Measurements from ENCODE around the gene HDAC11. TPM values are rescaled to one million over a fixed set of nuclear protein-coding genes. Genes with fewer than 3 reads are reported as not detected.

Gene HDAC11
- total RNA-seq, 4 donors from 2014 or later = 20.6 to 28.3 (median 22.8) TPM

DNA sequence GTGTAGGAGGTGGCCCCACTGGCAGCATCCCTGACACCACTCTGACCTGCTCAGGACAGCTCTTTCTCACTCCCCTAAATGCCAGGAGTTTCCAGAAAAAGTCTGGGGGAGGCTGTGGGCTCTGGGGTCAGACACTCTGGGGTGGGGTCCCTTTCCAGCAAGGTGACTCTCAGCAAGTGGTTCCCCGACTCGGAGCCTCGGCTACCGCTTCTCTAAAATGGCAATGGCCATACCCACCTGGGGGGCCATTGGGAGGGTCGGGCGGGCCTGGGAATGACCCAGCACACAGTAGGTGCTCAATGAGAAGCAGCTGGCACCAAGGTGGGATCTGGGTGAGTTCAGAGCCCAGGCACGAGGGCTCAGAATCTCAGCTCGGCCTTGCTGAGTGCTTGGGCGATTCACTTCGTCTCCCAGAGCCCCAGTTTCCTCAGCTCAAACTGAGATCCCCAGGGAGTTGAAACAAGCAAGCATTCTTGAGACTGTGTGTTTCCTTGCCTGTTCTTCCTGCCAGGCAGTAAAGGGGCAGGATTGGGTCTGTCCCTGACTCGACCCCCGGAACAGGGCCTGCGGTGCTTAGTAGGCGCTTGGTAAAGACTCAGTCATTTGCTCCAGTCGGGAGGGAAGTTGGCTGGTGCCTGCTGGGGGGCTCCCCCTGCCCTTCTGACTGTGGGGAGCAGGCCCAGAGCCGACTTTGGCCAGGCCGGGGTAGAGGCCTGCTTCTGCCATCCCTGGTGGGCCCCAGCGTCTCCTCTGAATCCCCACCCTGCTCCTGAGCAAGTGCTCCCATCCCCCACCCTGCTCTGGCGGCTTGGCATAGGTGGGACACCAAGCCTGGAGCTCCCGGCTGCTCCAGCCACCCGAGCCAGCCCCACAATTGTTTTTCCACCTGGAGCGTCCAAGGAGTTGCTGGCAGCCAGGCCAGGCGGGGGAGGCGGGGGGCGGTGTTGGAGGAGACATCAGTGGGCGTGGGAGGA lies 36.0 kb downstream of the HDAC11 start:
- no peak for DNase-seq (ENCODE audit: low spot score in 2 of 2)
- TF ChIP-seq POLR2A (IDR thresholded peaks at IDR 0.05) = no peak
- TF ChIP-seq, protein P1, sequence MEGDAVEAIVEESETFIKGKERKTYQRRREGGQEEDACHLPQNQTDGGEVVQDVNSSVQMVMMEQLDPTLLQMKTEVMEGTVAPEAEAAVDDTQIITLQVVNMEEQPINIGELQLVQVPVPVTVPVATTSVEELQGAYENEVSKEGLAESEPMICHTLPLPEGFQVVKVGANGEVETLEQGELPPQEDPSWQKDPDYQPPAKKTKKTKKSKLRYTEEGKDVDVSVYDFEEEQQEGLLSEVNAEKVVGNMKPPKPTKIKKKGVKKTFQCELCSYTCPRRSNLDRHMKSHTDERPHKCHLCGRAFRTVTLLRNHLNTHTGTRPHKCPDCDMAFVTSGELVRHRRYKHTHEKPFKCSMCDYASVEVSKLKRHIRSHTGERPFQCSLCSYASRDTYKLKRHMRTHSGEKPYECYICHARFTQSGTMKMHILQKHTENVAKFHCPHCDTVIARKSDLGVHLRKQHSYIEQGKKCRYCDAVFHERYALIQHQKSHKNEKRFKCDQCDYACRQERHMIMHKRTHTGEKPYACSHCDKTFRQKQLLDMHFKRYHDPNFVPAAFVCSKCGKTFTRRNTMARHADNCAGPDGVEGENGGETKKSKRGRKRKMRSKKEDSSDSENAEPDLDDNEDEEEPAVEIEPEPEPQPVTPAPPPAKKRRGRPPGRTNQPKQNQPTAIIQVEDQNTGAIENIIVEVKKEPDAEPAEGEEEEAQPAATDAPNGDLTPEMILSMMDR (IDR thresholded peaks at IDR 0.05) = no peak
- WGBS, 2 donors = 68 to 72% methylated on average over 26 of the region's 26 CpGs
- no peak overlapping the region for H3K4me3 ChIP-seq (ENCODE audit: low read depth, poor library complexity, severe bottlenecking)
- intact Hi-C loops (cut with DNase I; ENCODE audit: low total_unique reads) = no loop called here

- H3K4me3 ChIP-seq (ENCODE audit: low read depth, poor library complexity, severe bottlenecking) = no peak overlapping the region
- TF ChIP-seq POLR2A (IDR thresholded peaks at IDR 0.05) = no peak
- TF ChIP-seq, protein P1 (IDR thresholded peaks at IDR 0.05) = no peak
- no peak for DNase-seq (ENCODE audit: low spot score in 2 of 2)
- intact Hi-C loops (cut with DNase I; ENCODE audit: low total_unique reads) = no loop called here
- WGBS, 2 donors = 79 to 85% methylated on average over 9 of the region's 9 CpGs
These were observed 36.6 kb downstream of the HDAC11 start for GRCh38 chr3:13516760-13517135.

GRCh38 chr3:13517253-13517977 lies 37.3 kb downstream of the HDAC11 start:
- TF ChIP-seq POLR2A (IDR thresholded peaks at IDR 0.05) = no peak
- TF ChIP-seq, protein P1 (IDR thresholded peaks at IDR 0.05) = no peak
- 68 to 79% methylated on average over 14 to 15 of the region's 18 CpGs for WGBS, 2 donors
- intact Hi-C loops (cut with DNase I; ENCODE audit: low total_unique reads) = no loop called here
- DNase-seq (ENCODE audit: low spot score in 2 of 2) = peak; percentile 86 to 97
- no peak overlapping the region for H3K4me3 ChIP-seq (ENCODE audit: low read depth, poor library complexity, severe bottlenecking)

DNA sequence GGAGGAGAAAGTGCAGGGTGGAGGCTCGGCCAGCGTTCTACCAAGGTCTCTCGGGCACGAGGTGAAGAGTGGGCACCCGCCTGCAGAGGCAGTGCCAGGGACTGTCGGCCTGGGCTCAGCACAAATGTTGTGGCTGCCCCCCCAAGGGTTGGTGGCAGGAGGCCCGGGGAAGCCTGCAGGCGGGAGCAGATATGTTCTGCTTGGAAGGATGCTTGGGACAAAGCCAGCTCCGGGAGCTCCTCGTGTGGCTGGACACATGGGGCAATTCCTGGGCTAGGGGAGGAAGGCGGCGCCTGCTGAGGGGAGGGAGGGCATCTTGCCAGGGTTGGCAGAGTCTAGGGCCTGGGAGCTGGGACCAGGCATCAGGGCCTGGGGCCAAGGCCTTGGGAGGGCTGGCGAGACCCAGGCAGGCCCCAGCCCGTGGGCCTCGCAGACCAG lies 38.4 kb downstream of the HDAC11 start:
- peak; percentile 83 to 96 for DNase-seq (ENCODE audit: low spot score in 2 of 2)
- TF ChIP-seq POLR2A (IDR thresholded peaks at IDR 0.05) = no peak
- TF ChIP-seq, protein P1 (IDR thresholded peaks at IDR 0.05) = no peak
- intact Hi-C loops (cut with DNase I; ENCODE audit: low total_unique reads) = no loop called here
- no peak overlapping the region for H3K4me3 ChIP-seq (ENCODE audit: low read depth, poor library complexity, severe bottlenecking)
- 46 to 59% methylated on average over 9 to 11 of the region's 15 CpGs for WGBS, 2 donors

GRCh38 chr3:13519006-13519791 lies 39.1 kb downstream of the HDAC11 start:
- H3K4me3 ChIP-seq (ENCODE audit: low read depth, poor library complexity, severe bottlenecking) = no peak overlapping the region
- 74 to 80% methylated on average over 18 to 19 of the region's 19 CpGs for WGBS, 2 donors
- no peak for DNase-seq (ENCODE audit: low spot score in 2 of 2)
- intact Hi-C loops (cut with DNase I; ENCODE audit: low total_unique reads) = no loop called here
- no peak for TF ChIP-seq POLR2A (IDR thresholded peaks at IDR 0.05)
- TF ChIP-seq, protein P1 (IDR thresholded peaks at IDR 0.05) = no peak
